ENCODE measurements around the gene KISS1R.

KISS1R gene

DNA sequence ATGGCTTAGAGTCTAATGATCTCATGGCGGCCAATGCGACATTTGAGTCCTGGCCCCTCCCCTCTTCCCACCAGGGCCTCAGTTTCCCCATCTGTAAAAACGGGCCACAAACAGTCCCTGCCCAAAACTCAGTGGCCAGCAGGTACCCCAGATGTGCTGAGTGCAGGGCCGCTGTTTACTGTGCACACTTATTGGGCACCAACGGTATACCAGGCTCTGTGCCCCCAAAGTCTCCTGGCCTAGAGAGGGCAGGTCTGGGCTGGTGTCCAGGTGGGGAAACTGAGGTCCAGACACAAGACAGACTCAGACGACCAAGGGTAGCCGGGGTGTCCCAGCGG is 43.4 kb downstream of the KISS1R start:
- H3K4me3 ChIP-seq (ENCODE audit: low read depth, low read length), result no peak overlapping the region
- no peak for DNase-seq (ENCODE audit: low read depth, low spot score)
- in situ Hi-C loops (cut with HindIII; ENCODE audit: low sequenced_read_pairs), result no loop called here
- TF ChIP-seq, protein P1, sequence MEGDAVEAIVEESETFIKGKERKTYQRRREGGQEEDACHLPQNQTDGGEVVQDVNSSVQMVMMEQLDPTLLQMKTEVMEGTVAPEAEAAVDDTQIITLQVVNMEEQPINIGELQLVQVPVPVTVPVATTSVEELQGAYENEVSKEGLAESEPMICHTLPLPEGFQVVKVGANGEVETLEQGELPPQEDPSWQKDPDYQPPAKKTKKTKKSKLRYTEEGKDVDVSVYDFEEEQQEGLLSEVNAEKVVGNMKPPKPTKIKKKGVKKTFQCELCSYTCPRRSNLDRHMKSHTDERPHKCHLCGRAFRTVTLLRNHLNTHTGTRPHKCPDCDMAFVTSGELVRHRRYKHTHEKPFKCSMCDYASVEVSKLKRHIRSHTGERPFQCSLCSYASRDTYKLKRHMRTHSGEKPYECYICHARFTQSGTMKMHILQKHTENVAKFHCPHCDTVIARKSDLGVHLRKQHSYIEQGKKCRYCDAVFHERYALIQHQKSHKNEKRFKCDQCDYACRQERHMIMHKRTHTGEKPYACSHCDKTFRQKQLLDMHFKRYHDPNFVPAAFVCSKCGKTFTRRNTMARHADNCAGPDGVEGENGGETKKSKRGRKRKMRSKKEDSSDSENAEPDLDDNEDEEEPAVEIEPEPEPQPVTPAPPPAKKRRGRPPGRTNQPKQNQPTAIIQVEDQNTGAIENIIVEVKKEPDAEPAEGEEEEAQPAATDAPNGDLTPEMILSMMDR (IDR thresholded peaks at IDR 0.05; ENCODE audit: low read depth, low read length), result no peak

DNA sequence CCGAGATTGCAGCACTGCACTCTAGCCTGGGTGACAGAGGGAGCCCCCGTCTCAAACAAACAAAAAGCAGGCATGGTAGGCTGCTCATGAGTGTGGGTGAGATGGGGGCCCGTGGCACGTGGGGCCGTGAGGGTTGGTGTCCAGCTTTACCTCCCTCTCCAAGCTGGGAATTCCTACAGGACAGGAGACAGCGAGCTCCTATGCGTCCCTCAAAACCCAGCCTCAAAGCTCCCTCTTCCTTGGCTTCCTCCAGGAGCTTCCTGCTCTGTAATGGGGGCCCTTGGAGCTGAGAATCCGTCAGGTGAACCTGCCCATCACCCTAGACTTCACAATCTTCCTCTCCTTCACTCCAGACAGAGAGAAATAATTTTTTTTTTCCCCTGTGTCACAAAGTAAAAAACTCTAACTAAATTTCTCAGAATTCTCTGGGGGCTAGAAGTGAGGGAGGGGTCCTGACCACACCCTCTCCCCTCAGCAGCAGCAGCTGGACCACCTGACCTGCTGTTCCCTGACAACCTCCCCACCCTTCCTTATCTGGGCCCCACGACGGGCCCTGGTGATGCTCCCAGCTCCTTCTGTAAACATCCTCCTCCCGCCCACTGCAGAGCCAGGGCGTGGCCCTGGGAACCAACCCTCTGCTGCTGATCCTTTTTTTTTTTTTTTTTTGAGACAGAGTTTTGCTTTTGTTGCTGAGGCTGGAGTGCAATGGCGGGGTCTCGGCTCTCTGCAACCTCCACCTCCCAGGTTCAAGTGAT is 44.9 kb downstream of the KISS1R start:
- no peak for DNase-seq (ENCODE audit: low read depth, low spot score)
- H3K4me3 ChIP-seq (ENCODE audit: low read depth, low read length), result no peak overlapping the region
- in situ Hi-C loops (cut with HindIII; ENCODE audit: low sequenced_read_pairs), result no loop called here
- TF ChIP-seq, protein P1 (IDR thresholded peaks at IDR 0.05; ENCODE audit: low read depth, low read length), result no peak

DNA sequence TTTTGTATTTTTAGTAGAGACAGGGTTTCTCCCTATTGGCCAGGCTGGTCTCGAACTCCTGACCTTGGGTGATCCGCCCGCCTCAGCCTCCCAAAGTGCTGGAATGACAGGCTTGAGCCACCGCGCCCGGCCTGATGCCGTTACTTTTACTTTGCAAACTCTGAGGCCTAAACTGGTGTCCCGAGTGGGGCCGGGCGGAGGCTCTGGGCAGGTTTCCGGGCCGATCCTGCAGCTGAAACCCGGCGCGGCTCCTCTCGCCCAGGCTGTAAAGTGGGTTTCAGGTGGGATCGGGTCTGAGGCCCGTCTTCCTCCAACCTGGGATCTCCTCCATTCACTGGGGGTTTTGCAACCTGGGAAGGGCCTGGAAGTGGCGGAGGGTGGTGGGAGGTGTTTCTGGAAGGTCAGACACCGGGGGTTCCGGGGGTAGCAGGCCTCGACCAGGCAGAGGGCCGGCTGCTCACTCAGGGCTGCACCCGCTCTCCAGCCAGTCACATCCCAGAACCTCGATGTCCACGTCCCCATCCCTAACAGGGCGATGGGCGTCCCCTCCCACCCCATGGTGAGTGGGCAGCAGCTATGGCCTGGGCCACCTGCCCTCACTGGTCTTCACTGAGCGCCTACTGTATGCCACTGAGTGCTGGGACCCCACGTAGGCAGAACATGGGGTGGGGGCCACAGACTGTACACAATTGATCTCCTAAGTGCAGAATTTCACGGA is 45.7 kb downstream of the KISS1R start:
- in situ Hi-C loops (cut with HindIII; ENCODE audit: low sequenced_read_pairs), result no loop called here
- TF ChIP-seq, protein P1 (IDR thresholded peaks at IDR 0.05; ENCODE audit: low read depth, low read length), result no peak
- no peak overlapping the region for H3K4me3 ChIP-seq (ENCODE audit: low read depth, low read length)
- no peak for DNase-seq (ENCODE audit: low read depth, low spot score)

DNA sequence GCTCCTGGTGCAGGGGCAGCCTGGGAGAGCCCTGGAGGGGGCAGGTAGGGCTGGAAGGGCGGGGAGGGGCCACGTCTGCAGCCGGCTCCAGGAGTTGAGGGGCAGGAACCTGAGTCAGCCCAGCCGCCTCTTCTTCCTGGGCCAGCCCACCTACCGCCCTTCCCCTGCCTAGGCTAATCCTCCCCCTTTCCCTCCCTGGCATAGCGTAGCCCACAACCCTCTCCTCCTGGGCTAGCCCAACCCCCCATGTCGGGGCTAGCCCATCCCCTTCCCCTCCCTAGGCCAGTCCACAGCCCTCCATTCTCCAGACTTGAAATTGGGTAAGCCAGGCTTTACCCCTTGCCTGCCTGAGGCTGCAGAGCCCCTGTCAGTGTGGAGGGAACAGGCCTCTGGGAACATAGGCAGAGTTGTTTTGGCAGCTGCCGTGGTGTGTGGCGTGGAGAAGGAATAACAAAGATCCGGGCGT is 46.4 kb downstream of the KISS1R start:
- H3K4me3 ChIP-seq (ENCODE audit: low read depth, low read length), result no peak overlapping the region
- DNase-seq (ENCODE audit: low read depth, low spot score), result no peak
- in situ Hi-C loops (cut with HindIII; ENCODE audit: low sequenced_read_pairs), result no loop called here
- TF ChIP-seq, protein P1 (IDR thresholded peaks at IDR 0.05; ENCODE audit: low read depth, low read length), result no peak

DNA sequence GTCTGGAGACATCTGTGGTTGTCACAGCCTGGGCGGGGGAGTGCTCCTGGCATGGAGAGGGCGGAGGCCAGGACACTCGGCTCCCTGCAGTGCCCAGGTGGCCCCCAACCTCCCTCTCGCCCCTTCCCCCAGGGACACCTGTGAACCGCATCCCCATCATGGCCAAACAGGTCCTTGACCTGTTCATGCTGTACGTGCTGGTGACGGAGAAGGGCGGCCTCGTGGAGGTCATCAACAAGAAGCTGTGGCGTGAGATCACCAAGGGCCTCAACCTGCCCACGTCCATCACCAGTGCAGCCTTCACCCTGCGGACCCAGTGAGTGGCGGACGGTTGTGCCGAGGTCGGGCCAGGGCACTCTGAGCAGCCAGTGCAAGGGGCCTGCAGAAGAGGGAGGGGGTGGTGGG is 47.0 kb downstream of the KISS1R start:
- in situ Hi-C loops (cut with HindIII; ENCODE audit: low sequenced_read_pairs), result no loop called here
- TF ChIP-seq, protein P1 (IDR thresholded peaks at IDR 0.05; ENCODE audit: low read depth, low read length), result no peak
- no peak overlapping the region for H3K4me3 ChIP-seq (ENCODE audit: low read depth, low read length)
- no peak for DNase-seq (ENCODE audit: low read depth, low spot score)

DNA sequence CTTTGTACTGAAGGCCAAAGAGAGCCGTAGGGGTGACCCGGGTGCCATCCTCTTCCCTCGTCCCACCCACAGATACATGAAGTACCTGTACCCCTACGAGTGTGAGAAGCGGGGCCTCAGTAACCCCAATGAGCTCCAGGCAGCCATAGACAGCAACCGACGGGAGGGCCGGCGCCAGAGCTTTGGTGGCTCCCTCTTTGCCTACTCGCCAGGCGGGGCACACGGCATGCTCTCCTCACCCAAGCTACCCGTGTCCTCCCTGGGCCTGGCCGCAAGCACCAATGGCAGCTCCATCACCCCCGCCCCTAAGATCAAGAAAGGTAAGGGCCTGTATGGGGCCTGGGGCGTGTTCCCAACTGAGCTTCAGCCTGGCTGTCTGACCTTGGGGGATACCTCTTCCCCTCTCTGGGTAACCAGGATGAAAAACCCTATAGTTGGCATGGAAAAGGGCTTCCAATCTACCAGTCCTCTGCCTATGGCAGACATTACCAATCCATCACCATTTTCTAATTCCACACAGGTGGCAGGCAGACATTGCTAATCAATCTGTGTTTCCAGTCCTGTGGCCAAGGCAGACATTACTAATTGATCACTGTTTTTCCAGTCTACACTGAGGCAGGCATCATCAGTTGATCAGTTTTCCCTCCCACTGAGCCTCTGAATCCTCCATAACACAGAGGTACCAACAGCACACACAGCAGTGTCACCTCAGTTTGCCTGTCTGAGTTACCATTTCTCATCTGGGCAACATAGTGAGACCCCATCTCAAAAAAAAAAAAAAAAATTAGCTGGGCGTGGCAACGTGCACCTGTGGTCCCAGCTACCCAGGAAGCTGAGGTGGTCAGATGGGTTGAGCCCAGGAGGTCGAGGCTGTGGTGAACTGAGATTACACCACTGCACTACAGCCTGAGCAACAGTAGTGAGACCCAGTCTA is 47.9 kb downstream of the KISS1R start:
- in situ Hi-C loops (cut with HindIII; ENCODE audit: low sequenced_read_pairs), result no loop called here
- DNase-seq (ENCODE audit: low read depth, low spot score), result no peak
- H3K4me3 ChIP-seq (ENCODE audit: low read depth, low read length), result no peak overlapping the region
- TF ChIP-seq, protein P1 (IDR thresholded peaks at IDR 0.05; ENCODE audit: low read depth, low read length), result no peak
